GM18909 (cell line): ENCODE data around the gene ZNF761.
"Not testable (repeated sequence)": the region's sequence is repeated elsewhere in the genome, so short reads cannot be mapped to it uniquely, and the experiment has no call there.

ENCODE experiments used
- ATAC-seq: cut with Tn5 transposase; IDR thresholded peaks from one replicate; pipeline ENCODE4 v1.9.1; 2021; ENCODE audit warnings: mild to moderate bottlenecking; ENCODE audit not compliant: unreplicated experiment, poor library complexity

ZNF761 gene

GRCh38 chr19:53431399-53432087, at the start of gene ZNF761:
Gene ZNF761, plus strand, starts transcription at chr19:53431984. Its CDS starts 15,285 bp downstream, at chr19:53447269.
- ATAC-seq, result peak; percentile 94

GRCh38 chr19:53388168-53388567, 43.6 kb upstream of the ZNF761 start:
- ATAC-seq, result no peak

- ATAC-seq, result no peak
Observed at GRCh38 chr19:53388904-53389303, 42.9 kb upstream of the ZNF761 start.

GRCh38 chr19:53389571-53389970, 42.2 kb upstream of the ZNF761 start:
- no peak for ATAC-seq

- no peak for ATAC-seq
Observed at GRCh38 chr19:53389978-53390377, 41.8 kb upstream of the ZNF761 start.

- no peak for ATAC-seq
Observed at GRCh38 chr19:53394522-53394973, 37.2 kb upstream of the ZNF761 start.

GRCh38 chr19:53394974-53395839, 36.6 kb upstream of the ZNF761 start, which contains the start of gene ZNF765:
Gene ZNF765, plus strand, starts transcription at chr19:53395149. Its CDS starts 2,867 bp downstream, at chr19:53398016.
- peak; percentile 91 for ATAC-seq

GRCh38 chr19:53395840-53396524, 35.8 kb upstream of the ZNF761 start:
- not testable (repeated sequence) for ATAC-seq

GRCh38 chr19:53396525-53396868, 35.3 kb upstream of the ZNF761 start:
- ATAC-seq, result no peak

GRCh38 chr19:53397918-53398317, 33.9 kb upstream of the ZNF761 start:
- not testable (repeated sequence) for ATAC-seq

- ATAC-seq, result no peak
Observed at GRCh38 chr19:53409505-53410204, 22.1 kb upstream of the ZNF761 start.

- ATAC-seq, result not testable (repeated sequence)
Observed at GRCh38 chr19:53420520-53421315, 11.1 kb upstream of the ZNF761 start.

GRCh38 chr19:53422551-53422950, 9.2 kb upstream of the ZNF761 start:
- no peak for ATAC-seq

GRCh38 chr19:53423074-53423473, 8.7 kb upstream of the ZNF761 start:
- ATAC-seq, result not testable (repeated sequence)

GRCh38 chr19:53423680-53424079, 8.1 kb upstream of the ZNF761 start:
- not testable (repeated sequence) for ATAC-seq

GRCh38 chr19:53424968-53425597, 6.7 kb upstream of the ZNF761 start:
- ATAC-seq, result no peak

GRCh38 chr19:53432088-53432661, 391 bp downstream of the ZNF761 start:
- peak; percentile 28 for ATAC-seq

- not testable (repeated sequence) for ATAC-seq
Observed at GRCh38 chr19:53443809-53444208, 12.0 kb downstream of the ZNF761 start.
